Fibroblast of mammary gland (primary cell): Measurements from ENCODE around the gene PIAS4.

Experiments used
- DNase-seq: peaks from one replicate; pipeline ENCODE4 v3.0.0-alpha.2; 2010; ENCODE audit warnings: low read depth
- H3K4me3 ChIP-seq: 2 replicates; pipeline ENCODE4 v1.5.1; 2011; ENCODE audit warnings: low read depth, mild to moderate bottlenecking, low read length, moderate library complexity; ENCODE audit not compliant: control insufficient read depth
- TF ChIP-seq, protein P1 (sequence below): conservative IDR thresholded peaks from 2 replicates; pipeline ENCODE4 v1.5.1; 2011; ENCODE audit warnings: low read depth, low read length, inconsistent platforms; ENCODE audit not compliant: control insufficient read depth, insufficient read depth

The PIAS4 gene

DNA sequence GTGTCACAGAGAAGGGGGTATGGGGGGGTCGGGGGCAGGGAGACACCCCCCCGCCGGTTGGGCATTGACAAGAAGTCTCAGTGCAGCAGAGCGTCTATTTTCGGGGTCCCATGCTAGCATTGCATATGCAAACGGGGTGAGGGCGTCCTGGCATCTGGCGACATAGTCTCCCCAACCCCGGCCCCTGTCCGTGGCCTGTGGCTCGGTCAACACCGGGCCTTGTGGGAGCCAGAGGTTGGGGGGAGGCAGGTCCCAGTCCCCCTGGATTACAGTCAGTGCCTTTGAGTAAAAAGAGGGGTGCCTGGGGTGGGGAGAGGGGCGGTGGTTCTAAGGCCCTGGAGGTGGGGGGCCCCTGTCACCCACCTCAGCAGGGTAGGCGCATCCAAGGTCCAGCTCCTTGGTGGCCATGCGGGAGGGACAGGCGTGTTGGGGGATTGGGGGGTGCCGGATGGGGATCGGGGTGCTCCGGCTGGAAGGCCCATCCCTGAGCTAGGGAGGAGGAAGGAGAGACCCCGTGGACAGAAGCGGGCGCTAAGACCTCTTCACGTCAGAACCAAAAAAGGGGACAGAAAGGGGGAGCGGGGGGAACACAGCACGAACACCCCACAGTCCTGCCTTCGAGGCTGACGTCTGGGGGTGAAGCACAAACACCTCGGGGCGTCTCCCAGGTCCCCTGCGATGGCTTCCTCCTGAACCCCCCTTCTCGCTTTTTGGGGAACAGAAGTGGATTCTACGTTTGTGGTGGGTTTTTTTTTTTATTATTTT lies 38.2 kb downstream of the PIAS4 start:
- no peak overlapping the region for H3K4me3 ChIP-seq
- DNase-seq = no peak
- TF ChIP-seq, protein P1, sequence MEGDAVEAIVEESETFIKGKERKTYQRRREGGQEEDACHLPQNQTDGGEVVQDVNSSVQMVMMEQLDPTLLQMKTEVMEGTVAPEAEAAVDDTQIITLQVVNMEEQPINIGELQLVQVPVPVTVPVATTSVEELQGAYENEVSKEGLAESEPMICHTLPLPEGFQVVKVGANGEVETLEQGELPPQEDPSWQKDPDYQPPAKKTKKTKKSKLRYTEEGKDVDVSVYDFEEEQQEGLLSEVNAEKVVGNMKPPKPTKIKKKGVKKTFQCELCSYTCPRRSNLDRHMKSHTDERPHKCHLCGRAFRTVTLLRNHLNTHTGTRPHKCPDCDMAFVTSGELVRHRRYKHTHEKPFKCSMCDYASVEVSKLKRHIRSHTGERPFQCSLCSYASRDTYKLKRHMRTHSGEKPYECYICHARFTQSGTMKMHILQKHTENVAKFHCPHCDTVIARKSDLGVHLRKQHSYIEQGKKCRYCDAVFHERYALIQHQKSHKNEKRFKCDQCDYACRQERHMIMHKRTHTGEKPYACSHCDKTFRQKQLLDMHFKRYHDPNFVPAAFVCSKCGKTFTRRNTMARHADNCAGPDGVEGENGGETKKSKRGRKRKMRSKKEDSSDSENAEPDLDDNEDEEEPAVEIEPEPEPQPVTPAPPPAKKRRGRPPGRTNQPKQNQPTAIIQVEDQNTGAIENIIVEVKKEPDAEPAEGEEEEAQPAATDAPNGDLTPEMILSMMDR = no peak

DNA sequence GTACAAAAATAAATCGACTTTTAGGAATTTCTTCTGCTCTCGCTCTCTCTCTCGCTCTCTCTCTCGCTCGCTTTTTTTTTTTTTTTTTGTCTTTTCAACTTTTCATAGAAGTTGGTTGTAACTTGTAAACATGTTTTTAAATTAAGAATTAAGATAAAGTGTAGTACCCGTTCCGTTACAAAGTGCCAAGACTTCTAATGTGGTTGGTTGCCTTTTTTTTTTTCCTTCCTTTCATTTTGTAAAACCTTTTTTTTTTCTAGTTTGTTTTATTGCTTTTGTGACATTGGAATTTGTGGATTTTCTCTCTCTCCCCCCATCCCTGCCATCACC lies 38.8 kb downstream of the PIAS4 start:
- TF ChIP-seq, protein P1 = no peak
- no peak for DNase-seq
- no peak overlapping the region for H3K4me3 ChIP-seq

GRCh38 chr19:4046946-4047683 lies 39.6 kb downstream of the PIAS4 start:
- no peak for DNase-seq

DNA sequence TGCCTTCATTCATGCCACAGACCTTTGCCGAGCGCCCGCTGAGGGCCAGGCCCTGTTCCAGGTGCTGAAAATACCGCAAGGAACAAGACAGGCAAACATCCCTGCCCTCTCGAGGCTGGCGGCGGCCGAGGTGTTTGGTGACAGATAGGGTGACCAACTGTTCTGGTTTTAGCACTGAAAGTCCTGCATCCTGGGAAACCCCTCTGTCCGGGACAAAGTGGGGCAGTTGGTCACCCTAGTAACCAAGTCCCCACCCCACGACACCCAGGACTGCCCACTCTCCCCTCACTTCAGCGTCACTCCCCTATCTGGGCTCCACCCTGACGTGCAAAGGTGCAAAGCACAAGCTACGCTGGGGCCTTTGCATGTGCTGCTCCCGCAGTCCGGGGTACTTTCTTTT lies 41.9 kb downstream of the PIAS4 start:
- H3K4me3 ChIP-seq = no peak overlapping the region
- TF ChIP-seq, protein P1 = no peak
- no peak for DNase-seq

More at GRCh38 chr19:4046946-4047683, 39.6 kb downstream of the PIAS4 start:
- TF ChIP-seq, protein P1 = no peak
- no peak overlapping the region for H3K4me3 ChIP-seq

DNA sequence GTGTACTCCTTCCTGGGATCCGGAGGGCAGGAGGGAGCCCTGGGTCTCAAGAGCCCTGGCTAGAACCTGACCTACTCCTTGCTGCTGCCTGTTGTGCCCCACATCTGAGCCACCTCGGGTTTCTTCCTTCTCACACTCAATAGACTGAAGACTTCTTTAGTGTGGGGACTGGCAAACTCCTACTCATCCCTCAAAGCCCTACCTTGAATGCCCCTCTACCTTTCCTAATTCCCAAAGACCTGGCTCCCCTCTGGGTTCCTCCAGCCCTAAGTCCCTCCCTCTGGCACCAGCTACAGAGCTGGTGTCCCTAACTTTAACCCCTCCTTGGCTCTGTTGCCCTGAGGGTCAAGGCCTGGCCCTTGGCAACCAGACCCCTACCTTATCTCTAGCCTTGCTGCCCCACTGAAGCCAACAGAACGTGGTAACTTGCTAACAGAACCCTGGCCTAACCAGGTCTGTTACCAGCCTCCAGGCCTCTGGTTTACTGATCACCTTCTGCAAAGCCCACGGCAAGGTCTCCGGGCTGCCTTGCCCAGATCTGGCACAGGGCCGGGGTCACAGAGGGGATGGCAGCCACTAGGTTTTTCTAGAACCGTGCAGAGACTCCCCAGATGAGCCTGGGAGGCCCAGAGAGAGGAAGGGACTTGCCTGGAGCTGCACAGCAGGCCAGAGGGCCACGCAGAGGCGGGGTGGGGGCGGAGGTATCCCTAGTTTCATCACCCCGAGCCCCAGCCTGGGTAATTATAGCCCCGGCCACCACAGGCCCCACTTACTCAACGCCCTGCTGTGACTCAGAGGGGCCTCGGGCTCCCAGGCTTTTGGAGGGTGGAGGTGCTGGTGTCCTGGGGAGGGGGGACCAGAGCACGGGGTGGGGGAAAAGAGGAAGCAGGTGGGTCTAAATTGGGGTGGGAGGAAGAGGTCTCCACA lies 43.9 kb downstream of the PIAS4 start:
- TF ChIP-seq, protein P1 = no peak
- H3K4me3 ChIP-seq = no peak overlapping the region
- DNase-seq = peak; percentile 81
